Prostate gland (tissue), 2 donors: ENCODE results near the gene IL21R.
"Not testable (repeated sequence)": the region's sequence is repeated elsewhere in the genome, so short reads cannot be mapped to it uniquely, and the experiment has no call there.

Experiments used
- CTCF ChIP-seq, 4 experiments: fragments of 200-600 bp in 2 of 4; fragments of 450-650 bp in 2 of 4; sonication (generic) in 2 of 4; IDR thresholded peaks; 1 replicate in 3 of 4; 2 replicates in 1 of 4; pipeline ENCODE4 v1.5.1; 2016 to 2019; ENCODE audit warnings: antibody characterized with exemption in 4 of 4, mild to moderate bottlenecking in 2 of 4, moderate library complexity in 2 of 4
- POLR2A ChIP-seq: fragments of 450-650 bp; IDR thresholded peaks from one replicate; pipeline ENCODE4 v1.6.1; 2016; ENCODE audit warnings: antibody characterized with exemption, mild to moderate bottlenecking

GRCh38 chr16:27435146-27435545 lies 33.2 kb downstream of the IL21R start:
- not testable (repeated sequence) for TF ChIP-seq CTCF (IDR thresholded peaks at IDR 0.05); POLR2A
